ENCODE data around the gene P3R3URF.

The P3R3URF gene

DNA sequence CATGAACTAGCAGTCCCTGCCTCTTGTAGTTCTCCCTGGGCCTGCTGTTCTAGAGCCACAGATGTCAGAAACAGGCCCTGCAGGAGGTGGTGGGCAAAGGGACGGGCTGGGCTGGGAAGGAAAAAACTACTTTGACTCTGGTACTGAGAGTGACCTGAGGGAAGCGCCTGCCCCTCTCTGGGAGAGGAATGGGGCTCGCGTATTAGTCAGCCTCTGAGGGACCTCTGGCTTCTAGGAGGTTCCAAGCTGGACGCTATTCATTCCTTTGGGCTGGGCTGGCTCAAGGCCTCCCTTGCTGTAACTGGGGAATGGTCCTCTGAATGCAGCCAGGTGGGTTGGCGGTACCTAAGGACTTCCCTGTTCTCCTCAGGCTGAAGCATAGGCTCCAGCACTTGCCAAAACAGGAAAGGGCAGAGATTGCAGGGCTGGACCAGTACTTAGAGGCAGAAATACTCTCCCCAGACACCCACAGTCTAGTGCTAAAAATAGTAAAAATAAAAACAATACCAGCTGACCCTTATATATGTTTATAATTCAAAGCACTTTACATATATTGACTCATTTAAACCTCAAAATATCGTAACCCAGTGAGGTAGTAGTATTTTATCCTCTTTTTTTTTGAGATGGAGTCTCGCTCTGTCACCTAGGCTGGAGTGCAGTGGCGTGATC is 14.9 kb upstream of the P3R3URF start:
- peaks cover 35% of the 10 kb centered on the region for H3K36me3 ChIP-seq (ENCODE audit: control insufficient read depth, insufficient read depth, low read length)
- H3K9ac ChIP-seq (ENCODE audit: low read length): no peak overlapping the region
- H3K27ac ChIP-seq (ENCODE audit: low read depth, low read length): no peak overlapping the region
- H3K4me1 ChIP-seq (ENCODE audit: control insufficient read depth, insufficient read depth, low read length): no peaks in the 10 kb centered on the region
- H3K27me3 ChIP-seq (ENCODE audit: control insufficient read depth, insufficient read depth, low read length): no peaks in the 10 kb centered on the region
- H3K4me3 ChIP-seq (ENCODE audit: low read length): no peak overlapping the region

DNA sequence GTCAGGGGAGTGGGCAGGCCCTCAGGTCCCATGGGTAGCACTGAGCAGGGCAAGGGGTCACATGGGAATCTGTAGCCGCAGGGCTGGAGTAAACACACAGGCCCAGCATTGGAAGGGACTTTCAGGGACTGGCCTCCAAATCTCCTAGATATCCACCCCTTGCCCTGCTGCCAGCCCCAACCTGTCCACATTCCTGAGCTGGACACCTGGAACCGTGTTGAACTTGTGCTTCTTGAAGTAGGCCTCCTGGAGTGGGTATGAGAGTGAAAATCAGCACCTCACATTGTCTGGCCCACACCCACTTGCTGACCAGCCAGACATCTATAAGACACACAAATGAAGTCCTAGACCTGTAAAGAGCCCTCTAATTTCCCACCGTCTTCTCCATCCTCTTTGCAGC is 14.3 kb upstream of the P3R3URF start:
- no peak overlapping the region for H3K27ac ChIP-seq (ENCODE audit: low read depth, low read length)

DNA sequence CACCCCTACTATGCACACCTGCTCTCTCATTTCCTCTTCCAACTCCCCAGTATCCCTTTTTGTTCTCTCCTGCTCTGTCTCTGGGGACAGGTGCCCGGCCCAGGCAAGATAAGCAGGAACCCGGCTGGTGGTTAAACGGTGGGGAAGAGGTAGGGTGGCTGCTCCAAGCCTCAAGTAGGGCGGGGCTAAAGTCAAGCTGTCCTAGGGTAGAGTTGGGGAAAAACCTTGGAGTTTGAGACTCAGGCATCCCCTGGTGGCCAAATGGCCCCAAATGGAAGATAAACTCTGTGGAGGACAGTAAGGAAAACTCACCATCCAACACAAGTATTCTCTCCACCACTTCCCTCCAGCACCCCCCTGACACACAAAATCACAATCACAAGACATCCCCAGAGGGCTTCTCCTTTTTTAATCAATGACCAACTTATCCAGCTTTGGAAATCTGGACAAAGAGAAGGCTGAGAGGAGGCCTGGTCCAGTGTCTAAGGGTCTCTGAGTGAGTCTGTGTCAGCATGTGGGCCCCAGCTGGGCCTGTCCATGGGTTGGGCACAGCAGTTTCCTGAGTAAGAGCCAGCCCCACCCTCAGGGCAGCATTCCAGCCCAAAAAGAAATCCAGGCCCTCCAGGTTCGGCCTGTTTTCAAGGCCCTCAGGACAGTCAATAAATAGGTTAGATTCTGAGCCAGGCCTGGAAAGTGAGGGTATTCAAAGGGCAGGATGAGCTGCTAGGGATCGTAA is 12.2 kb upstream of the P3R3URF start:
- Histone ChIP-seq H3K27me3 (ENCODE audit: control insufficient read depth, insufficient read depth, low read length) (no peaks in the 10 kb centered on the region), H3K27ac (ENCODE audit: low read depth, low read length) (no peak overlapping the region), H3K36me3 (ENCODE audit: control insufficient read depth, insufficient read depth, low read length) (peaks cover 27% of the 10 kb centered on the region), H3K4me1 (ENCODE audit: control insufficient read depth, insufficient read depth, low read length) (peaks cover under 1% of the 10 kb centered on the region), H3K4me3 (ENCODE audit: low read length) (no peak overlapping the region), H3K9ac (ENCODE audit: low read length) (no peak overlapping the region)

More for the DNA sequence above, 14.3 kb upstream of the P3R3URF start:
- Histone ChIP-seq H3K4me3 (ENCODE audit: low read length) (no peak overlapping the region), H3K9ac (ENCODE audit: low read length) (no peak overlapping the region), H3K4me1 (ENCODE audit: control insufficient read depth, insufficient read depth, low read length) (no peaks in the 10 kb centered on the region), H3K36me3 (ENCODE audit: control insufficient read depth, insufficient read depth, low read length) (peaks cover 35% of the 10 kb centered on the region), H3K27me3 (ENCODE audit: control insufficient read depth, insufficient read depth, low read length) (no peaks in the 10 kb centered on the region)

GRCh38 chr1:46187106-46187869 is 11.0 kb upstream of the P3R3URF start:
- Histone ChIP-seq H3K27me3 (ENCODE audit: control insufficient read depth, insufficient read depth, low read length) (no peaks in the 10 kb centered on the region), H3K9ac (ENCODE audit: low read length) (no peak overlapping the region), H3K4me3 (ENCODE audit: low read length) (no peak overlapping the region), H3K27ac (ENCODE audit: low read depth, low read length) (no peak overlapping the region), H3K4me1 (ENCODE audit: control insufficient read depth, insufficient read depth, low read length) (peaks cover 6% of the 10 kb centered on the region), H3K36me3 (ENCODE audit: control insufficient read depth, insufficient read depth, low read length) (peaks cover 19% of the 10 kb centered on the region)

GRCh38 chr1:46186076-46186475 is 9.8 kb upstream of the P3R3URF start:
- H3K36me3 ChIP-seq (ENCODE audit: control insufficient read depth, insufficient read depth, low read length): peaks cover 16% of the 10 kb centered on the region
- no peaks in the 10 kb centered on the region for H3K27me3 ChIP-seq (ENCODE audit: control insufficient read depth, insufficient read depth, low read length)
- no peak overlapping the region for H3K4me3 ChIP-seq (ENCODE audit: low read length)
- H3K27ac ChIP-seq (ENCODE audit: low read depth, low read length): no peak overlapping the region
- H3K4me1 ChIP-seq (ENCODE audit: control insufficient read depth, insufficient read depth, low read length): peaks cover 6% of the 10 kb centered on the region
- no peak overlapping the region for H3K9ac ChIP-seq (ENCODE audit: low read length)

DNA sequence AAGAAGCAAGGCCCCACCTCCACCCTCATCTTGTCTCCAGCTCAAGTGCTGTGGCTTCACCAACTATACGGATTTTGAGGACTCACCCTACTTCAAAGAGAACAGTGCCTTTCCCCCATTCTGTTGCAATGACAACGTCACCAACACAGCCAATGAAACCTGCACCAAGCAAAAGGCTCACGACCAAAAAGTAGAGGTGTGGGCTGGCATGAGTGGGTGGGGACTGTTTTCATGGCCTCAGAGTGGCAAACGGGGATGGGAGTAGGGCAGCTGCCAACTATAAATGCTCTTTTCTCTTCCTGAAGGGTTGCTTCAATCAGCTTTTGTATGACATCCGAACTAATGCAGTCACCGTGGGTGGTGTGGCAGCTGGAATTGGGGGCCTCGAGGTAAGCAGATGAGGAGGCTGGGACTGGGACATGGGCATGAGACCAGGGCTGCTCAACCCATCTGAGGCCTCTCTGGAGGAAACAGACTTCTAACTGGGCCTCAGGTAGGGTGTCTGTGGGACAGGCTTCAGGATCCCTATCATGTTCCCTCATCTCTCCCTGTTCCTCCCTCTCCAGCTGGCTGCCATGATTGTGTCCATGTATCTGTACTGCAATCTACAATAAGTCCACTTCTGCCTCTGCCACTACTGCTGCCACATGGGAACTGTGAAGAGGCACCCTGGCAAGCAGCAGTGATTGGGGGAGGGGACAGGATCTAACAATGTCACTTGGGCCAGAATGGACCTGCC is 8.8 kb upstream of the P3R3URF start:
- peaks cover 10% of the 10 kb centered on the region for H3K36me3 ChIP-seq (ENCODE audit: control insufficient read depth, insufficient read depth, low read length)
- H3K27ac ChIP-seq (ENCODE audit: low read depth, low read length): no peak overlapping the region
- H3K4me1 ChIP-seq (ENCODE audit: control insufficient read depth, insufficient read depth, low read length): peaks cover 6% of the 10 kb centered on the region
- H3K4me3 ChIP-seq (ENCODE audit: low read length): no peak overlapping the region
- no peaks in the 10 kb centered on the region for H3K27me3 ChIP-seq (ENCODE audit: control insufficient read depth, insufficient read depth, low read length)
- H3K9ac ChIP-seq (ENCODE audit: low read length): no peak overlapping the region

GRCh38 chr1:46183926-46184557 is 7.8 kb upstream of the P3R3URF start:
- Histone ChIP-seq H3K27me3 (ENCODE audit: control insufficient read depth, insufficient read depth, low read length) (no peaks in the 10 kb centered on the region), H3K4me1 (ENCODE audit: control insufficient read depth, insufficient read depth, low read length) (peaks cover 6% of the 10 kb centered on the region), H3K36me3 (ENCODE audit: control insufficient read depth, insufficient read depth, low read length) (peaks cover 7% of the 10 kb centered on the region), H3K4me3 (ENCODE audit: low read length) (no peak overlapping the region), H3K27ac (ENCODE audit: low read depth, low read length) (peak overlapping the region; percentile 3), H3K9ac (ENCODE audit: low read length) (no peak overlapping the region)

GRCh38 chr1:46183079-46183847 is 7.0 kb upstream of the P3R3URF start:
- no peaks in the 10 kb centered on the region for H3K27me3 ChIP-seq (ENCODE audit: control insufficient read depth, insufficient read depth, low read length)
- H3K4me3 ChIP-seq (ENCODE audit: low read length): peak overlapping the region; percentile 23
- peak overlapping the region; percentile 3 for H3K27ac ChIP-seq (ENCODE audit: low read depth, low read length)
- H3K9ac ChIP-seq (ENCODE audit: low read length): no peak overlapping the region
- H3K4me1 ChIP-seq (ENCODE audit: control insufficient read depth, insufficient read depth, low read length): peaks cover 6% of the 10 kb centered on the region
- H3K36me3 ChIP-seq (ENCODE audit: control insufficient read depth, insufficient read depth, low read length): peaks cover 7% of the 10 kb centered on the region

- Histone ChIP-seq H3K27ac (ENCODE audit: low read depth, low read length) (no peak overlapping the region), H3K4me1 (ENCODE audit: control insufficient read depth, insufficient read depth, low read length) (peaks cover 6% of the 10 kb centered on the region), H3K27me3 (ENCODE audit: control insufficient read depth, insufficient read depth, low read length) (no peaks in the 10 kb centered on the region), H3K4me3 (ENCODE audit: low read length) (peak overlapping the region; percentile 49), H3K9ac (ENCODE audit: low read length) (peak overlapping the region; percentile 14), H3K36me3 (ENCODE audit: control insufficient read depth, insufficient read depth, low read length) (no peaks in the 10 kb centered on the region)
Observed at GRCh38 chr1:46181343-46182260, 5.3 kb upstream of the P3R3URF start.

GRCh38 chr1:46180082-46180616 is 3.9 kb upstream of the P3R3URF start:
- Histone ChIP-seq H3K4me1 (ENCODE audit: control insufficient read depth, insufficient read depth, low read length) (peaks cover 6% of the 10 kb centered on the region), H3K36me3 (ENCODE audit: control insufficient read depth, insufficient read depth, low read length) (no peaks in the 10 kb centered on the region), H3K27me3 (ENCODE audit: control insufficient read depth, insufficient read depth, low read length) (no peaks in the 10 kb centered on the region), H3K27ac (ENCODE audit: low read depth, low read length) (no peak overlapping the region), H3K4me3 (ENCODE audit: low read length) (peak overlapping the region; percentile 49), H3K9ac (ENCODE audit: low read length) (peak overlapping the region; percentile 12)
